ENCODE data around the gene BCOR. TPM values are rescaled to one million over a fixed set of nuclear protein-coding genes. Genes with fewer than 3 reads are reported as not detected.

The BCOR gene
- total RNA-seq, 1 experiment from 2014 or later, result 18.8 TPM

DNA sequence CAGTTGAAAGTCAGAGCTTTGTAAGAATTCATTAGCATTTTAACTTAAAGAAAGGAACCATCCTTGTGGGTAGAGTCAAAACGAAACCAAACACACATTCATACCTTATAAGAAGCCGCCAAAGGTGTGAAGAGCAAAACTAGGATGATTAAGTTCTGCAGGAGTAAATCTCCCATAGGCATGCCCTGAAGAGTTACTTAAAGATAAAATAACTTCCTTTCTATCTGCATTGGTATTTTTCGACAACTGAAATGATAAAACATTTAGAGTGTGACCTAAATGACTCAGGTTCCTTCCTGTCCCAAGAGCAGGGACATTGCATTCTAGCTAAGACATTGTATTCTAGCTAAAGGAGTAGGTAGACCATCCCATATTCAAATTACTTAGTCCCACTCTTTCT, 75.3 kb downstream of the BCOR start:
- DNase-seq (ENCODE audit: low read depth), result no peak

DNA sequence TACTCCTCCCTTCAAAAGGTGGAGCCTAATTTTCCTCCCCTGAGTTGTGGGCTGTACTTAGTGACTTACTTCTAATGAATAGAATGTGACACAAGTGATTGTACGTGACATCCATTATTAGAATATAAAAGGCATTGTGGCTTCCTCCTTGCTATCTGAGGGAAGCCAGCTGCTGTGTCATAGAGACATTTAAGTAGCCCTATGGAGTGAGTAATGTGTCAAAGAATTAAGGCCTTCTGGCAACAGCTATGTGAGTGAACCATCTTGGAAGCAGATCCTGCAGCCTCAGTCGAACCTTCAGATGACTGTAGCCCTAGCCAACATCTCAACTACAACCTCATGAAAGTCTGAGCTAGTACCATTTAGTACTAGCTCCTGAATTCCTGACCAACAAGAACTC, 76.1 kb downstream of the BCOR start:
- DNase-seq (ENCODE audit: low read depth), result peak; percentile 2

DNA sequence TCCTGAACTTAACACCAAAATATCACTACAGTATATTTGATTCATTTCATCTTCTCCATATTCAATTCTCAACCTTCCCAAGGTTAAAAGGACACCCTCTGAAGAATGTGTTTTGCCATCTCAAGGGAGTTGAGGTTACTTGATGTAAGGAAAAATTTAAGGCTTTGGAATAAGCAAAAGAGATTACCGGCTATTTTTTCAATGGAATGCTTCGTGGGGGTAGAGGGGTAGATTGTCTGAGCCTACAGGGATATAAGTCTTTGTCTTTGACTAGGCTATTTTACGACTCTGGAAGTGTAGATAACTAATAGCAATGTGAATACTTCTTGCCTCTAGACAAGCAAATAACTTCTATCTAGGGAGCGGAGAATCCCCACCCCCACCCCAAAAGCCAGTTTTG, 78.2 kb downstream of the BCOR start:
- DNase-seq (ENCODE audit: low read depth), result no peak

DNA sequence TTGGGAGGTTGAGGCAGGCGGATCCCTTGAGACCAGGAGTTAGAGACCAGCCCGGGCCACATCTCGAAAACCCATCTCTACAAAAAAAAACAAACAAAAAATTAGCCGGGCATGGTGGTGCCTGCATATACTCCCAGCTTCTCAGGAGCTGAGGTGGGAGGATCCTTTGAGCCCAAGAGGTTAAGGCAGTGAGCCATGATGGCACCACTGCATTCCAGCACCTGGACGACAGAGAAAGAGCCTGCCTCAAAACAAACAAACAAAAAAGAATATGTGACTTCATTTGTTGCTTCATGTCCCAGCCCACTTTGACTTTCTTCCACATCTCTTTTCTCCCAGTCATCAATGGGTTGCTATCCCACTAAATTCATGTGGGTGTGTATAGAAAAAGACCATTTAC, 79.7 kb downstream of the BCOR start:
- DNase-seq (ENCODE audit: low read depth), result no peak

DNA sequence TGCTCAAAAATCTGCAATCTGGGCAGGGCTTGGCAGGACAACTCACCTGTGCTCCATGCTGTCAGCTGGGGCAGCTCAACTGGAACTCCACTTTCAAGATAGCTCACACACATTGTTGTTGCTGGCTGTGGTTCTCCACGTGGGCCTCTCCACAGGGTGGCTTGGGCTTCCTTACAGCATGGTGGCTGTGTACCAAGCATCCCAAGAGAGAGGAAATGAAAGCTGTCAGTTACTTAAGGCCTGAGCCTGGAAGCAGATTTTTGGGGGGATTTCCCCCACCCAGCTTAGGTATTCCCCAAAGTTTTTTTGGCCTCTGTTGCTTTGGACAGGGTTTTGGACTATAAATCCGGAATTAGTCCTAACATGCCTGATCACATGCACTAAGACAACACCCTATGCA, 81.0 kb downstream of the BCOR start:
- no peak for DNase-seq (ENCODE audit: low read depth)

DNA sequence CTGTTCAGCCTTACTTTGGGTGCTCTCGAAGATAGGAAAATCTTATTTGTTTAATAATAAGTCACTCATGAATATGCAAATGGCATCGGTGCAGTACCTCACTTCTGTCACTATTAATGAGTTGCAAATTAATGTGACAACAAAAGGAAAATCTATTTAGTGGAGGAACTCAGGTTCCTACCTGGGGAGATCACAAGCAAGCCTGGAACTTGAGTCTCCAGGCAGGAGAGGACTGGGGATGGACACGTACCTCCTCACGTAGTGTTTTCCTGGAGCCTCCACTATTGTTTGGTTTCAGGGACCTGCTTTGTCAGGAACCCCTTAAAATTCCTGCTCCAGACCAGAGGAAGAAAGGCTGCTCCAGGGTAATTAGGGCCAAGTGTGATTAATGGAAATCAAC, 82.1 kb downstream of the BCOR start:
- DNase-seq (ENCODE audit: low read depth), result no peak

DNA sequence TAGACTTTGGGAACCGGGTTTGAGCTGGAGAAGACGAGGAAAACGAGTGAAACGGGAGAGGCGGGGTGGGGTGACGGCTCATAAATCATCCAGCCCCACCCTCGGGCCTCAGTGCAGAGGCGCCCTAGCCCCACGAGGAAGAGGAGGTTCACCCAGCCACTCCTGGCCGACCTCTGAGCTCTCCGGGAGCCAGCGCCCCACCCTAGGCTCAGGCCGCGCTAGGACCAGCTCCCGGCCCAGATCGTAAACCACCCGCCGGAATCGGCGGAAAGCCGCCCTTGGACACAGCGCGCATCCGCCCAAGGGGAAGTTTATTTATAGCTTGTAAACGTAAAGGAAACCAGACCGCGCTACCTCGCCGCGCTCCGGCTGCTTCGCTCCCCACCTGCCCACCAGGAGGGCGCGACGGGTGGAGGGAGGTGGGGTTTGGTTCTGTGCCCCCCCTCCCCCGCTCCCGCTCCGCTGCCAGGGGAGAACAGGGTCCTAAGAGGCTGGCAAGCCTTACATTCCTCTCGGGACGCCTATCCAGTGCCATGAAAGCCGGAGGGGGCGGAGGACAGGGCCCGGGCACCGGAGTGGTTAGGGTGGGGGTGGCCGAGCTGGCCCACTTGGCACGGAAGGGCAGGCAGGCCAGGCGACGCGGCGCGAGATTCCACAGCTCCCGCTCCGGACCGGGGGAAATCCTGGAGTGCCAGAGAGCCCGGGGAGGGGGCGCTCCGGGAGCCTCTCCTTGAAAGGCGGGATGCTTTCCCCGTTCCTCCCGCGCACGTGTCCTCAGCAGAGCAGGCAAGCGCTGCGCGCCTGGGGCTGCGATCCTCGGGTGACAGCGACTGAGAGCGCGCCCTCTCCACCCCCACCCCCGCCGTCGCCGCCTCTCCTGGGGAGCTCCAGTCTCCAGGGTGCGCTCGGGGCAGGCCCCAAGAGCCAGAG, 84.2 kb downstream of the BCOR start:
- DNase-seq (ENCODE audit: low read depth), result peak; percentile 65

DNA sequence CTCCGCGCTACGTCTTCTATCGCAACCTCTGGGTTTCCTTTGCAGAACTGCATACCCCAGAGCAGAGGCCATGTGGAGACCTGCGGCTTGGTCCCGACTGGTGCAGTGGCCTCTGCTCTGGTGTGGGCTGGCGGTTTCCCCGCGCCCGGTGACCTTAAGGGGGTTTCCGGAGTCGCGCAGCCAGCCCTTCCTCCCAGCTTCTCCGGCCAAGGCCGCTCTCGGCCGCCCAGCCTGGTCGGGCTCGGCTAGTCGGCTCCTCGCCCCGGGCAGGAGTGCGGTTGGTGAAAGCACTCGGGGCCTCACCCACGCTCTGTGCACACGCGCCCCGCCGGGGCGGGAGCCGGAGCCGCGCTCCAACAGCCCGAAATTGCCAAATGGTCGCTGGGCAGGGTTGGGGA, 84.9 kb downstream of the BCOR start:
- no peak for DNase-seq (ENCODE audit: low read depth)

DNA sequence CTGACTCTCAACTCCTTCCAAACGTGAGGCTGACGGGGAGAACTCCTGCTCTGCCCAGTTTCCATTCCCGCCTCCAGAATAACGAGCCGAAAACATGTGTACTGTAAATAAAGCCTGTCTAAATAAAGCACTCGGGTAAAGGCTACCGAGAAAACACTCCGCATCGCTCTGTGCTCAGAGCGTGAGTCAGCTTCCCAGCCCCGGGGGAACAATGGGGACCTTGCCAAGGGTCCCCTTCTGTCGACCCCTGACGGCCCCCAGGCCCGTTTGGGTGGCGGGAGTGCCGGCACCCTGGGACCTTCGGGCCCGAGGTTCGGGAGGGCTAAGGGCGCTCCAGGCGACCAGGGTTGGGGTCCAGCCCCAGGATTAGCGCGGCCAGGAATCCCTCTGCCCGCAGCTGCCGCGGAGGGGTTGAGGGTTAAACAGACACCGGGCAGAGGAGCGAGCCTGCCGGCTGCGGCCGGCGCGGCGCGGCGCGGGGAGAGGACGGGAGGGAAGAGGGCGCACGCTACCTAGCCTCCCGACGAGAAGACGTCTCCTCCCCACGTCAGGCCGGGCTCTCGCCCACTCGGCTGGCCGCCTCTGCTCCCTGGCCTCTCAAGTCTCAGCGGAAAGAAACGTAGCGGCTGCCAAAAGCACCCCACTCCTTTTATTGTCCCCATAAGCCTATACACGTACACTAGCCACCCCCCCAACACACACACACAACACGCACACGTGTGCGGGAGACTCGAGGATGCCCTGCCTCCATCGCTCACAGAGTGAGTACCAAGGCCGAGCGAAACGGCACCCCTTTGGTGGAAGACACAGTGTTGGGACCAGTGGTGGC, 85.5 kb downstream of the BCOR start:
- peak; percentile 63 for DNase-seq (ENCODE audit: low read depth)

DNA sequence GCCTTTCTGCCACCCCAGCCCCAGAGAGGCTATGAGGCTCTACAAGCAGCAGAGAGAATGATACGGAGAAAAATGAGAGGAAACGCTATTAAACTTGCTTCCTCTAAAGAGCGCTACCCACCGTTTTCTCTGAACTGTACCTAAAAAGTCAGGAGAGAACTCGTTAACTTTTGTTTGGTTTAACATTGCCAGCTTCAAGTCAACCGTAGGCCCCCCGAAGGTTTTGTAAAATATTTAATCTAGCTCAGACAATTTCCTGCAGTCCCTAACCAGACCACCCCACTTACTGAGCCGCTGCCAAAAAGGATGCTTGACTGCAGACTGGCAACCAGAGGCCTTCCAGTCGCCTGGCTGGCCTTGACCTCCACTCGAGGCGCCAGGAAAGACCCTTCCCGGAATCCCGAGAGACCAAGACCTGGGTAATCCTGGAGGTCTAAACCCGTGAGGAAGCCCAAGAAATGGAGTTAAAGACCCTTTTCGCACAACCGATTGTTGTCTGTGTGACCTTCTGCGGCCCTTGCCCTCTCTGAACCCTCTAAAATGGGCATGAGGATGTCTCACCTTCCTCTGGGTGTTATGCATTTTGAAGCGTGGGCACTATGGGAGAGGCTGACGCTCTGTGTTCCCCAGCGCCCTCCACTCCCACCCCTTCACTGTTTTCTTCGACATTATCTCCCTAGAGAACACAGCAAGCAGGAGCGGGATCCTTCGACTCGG, 86.3 kb downstream of the BCOR start:
- no peak for DNase-seq (ENCODE audit: low read depth)

DNA sequence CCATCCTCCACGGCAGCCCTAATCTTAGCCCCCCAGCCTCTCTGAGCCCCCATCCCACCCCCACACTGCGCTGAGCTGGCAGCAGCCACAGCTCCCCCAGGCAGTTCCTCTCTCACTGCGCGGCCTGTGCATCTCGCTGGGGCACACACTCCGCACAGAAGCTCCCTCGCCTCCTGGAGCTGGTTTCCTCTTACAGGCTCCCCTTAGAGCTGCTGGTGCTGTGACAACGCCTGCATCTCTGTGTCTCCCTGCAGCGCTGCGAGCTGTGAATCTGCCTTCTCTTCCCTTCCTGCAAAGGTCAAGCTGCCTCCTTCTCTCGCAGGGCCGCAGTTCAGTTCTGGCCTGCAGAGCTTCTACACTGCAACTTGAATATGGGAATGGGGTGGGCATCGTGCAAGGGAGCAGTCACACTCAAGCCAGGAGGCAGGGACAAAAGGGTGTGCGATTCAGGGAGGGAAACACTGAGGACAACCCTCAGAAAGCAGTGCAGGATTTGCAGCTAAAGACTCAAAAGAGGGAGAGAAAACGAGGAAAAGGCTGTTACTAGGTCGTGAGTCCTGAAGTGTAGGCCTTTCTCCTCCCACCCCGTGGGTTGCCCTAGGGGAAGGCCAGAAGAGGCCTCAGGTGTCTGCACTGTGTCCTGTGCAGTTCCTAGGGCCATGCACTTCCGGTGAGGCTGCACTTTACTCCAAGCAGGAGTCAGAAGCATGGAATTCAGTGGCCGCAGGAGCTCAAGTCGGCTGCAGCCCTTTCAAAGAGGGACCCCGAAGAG, 87.0 kb downstream of the BCOR start:
- no peak for DNase-seq (ENCODE audit: low read depth)

DNA sequence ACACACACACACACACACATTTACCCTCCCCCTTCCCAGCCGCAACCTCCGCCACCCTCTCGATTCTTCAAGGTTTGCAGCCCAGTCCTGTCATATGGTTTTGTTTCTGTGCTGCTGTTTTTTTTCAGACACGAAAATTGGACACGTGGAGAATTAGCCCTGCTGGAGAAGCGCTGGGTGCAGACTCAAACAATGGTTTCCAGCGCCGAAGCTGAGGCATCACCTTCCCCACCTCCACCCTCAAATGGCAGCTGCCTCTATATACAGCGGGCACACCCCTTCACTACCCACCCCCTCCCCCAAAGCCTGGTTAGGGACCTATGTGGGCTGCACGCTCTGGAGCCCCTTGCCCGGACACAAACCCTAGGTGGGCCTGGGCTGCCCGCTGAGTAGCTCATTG, 87.9 kb downstream of the BCOR start:
- no peak for DNase-seq (ENCODE audit: low read depth)

DNA sequence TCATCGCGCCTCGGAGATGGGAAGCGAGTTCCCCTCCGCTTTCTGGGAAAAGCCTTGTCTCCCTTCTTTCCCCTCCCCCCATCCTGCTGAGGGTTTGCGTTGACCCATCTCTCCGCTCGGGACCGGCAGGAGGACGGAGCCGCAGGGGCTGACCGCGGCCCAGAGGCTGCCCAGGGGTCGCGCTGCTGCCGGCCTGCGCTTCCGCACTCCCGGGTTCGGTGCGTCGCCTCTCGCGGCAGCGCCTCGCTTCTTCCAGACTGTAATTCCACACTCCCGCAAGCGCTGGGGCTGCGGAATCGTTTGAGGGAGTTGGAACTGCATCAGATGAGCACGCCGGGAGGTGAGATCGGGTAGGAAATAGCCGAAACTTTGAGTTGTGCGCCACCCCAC, 88.3 kb downstream of the BCOR start:
- no peak for DNase-seq (ENCODE audit: low read depth)

DNA sequence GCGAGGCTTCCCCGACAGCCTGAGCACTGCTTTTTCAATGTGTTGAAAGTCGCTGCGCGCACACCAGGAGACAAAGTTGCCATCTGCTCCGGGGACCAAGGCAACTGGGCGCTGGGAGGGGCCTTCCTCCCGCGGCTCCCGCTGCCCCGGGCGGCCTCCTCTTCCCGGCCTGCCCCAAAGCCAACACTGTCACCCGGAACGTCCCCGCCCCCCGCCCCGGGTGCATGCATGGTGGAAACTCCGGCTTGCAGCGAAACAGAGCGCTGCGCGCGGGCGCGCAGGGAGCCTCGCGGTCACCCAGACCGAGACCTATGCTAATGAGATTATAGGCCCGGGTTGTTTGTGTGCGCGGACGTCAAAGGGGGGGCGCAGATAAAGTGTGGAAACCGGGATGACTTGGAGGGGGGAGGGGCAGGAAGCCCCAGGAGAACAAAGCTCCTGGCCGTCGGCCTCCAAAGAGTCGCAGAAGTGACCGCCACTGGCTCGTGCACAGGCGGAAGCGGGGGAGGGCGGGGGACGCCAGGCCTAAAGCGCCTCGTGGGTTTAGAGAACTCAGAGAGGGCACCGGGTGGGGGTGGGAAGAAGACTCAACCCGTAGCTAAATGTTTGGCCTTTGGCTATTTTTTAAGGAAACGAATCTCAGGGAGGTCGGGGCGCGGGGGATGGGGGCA, 88.8 kb downstream of the BCOR start:
- no peak for DNase-seq (ENCODE audit: low read depth)

DNA sequence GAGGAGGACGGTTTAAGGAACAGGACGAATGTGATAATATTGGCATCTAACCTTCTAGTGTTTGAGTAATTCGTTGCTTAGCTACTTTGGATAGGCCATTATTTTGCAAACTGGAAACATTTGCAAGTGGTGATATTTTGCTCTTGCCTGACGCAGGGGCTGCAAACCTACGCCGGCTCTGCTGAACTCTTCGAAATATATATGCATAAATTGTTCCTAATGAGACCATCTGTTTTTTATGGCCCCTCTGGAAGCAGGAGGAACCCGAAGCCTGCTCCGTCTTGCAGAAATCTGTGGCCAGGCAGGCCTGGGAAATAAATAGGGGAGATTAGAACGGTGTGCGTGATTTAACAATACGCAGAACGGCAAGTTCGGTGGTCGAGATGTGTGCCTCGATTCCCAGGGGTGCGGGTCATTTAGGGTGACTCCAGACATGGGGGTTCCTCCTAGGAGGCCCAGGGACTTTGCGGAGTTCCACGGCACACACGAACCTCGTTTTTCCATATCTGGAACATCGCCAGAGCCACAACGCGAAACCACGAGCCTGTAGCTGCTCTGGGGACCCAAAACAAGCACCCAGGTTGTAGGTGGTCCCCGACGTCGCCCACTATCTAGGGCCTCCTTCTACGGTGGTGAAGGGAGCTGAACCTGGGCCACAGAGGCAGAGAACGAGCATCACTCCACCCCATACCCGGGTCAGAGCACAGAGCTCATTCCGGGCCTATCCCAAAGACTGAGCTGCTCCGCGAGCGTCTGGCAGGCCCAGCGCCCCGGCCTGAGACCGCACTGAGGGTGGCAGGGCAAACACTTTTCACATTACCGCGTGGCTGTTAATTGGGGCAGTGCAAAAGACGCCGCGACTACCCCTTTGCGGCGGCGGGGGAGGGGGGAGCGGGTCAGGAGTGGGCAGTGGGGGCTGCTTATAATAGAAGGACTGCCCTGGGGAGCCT, 89.7 kb downstream of the BCOR start:
- no peak for DNase-seq (ENCODE audit: low read depth)

DNA sequence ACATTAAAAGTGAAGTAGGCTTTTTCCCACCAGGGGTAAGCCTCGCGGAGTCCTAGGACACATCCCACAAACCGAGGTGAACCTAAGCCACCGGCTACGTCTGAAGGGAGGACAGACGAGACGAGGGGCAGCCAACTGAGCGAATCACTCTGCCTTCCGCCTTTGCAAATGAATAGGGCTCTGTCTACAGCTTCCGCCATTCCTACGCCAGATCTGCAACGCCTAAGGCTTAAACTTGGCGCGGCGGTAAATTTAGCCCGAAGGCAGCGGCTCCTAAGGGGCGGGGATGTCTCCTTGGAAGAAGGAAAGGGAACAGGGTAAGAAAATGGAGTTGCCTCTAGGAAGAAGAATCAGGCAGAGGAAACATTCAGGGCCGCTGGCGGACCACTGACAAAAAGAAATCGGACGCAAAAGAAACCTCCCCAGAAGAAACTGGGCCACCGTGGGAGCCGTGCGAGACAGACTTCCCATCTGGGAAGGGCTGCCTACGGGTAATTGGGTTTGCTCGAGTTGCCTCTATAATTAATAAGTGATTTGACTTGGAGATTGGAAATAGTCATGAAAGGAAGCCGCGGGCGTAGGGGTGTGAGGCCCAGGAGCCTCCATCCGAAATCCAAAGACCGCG, 90.5 kb downstream of the BCOR start:
- no peak for DNase-seq (ENCODE audit: low read depth)

DNA sequence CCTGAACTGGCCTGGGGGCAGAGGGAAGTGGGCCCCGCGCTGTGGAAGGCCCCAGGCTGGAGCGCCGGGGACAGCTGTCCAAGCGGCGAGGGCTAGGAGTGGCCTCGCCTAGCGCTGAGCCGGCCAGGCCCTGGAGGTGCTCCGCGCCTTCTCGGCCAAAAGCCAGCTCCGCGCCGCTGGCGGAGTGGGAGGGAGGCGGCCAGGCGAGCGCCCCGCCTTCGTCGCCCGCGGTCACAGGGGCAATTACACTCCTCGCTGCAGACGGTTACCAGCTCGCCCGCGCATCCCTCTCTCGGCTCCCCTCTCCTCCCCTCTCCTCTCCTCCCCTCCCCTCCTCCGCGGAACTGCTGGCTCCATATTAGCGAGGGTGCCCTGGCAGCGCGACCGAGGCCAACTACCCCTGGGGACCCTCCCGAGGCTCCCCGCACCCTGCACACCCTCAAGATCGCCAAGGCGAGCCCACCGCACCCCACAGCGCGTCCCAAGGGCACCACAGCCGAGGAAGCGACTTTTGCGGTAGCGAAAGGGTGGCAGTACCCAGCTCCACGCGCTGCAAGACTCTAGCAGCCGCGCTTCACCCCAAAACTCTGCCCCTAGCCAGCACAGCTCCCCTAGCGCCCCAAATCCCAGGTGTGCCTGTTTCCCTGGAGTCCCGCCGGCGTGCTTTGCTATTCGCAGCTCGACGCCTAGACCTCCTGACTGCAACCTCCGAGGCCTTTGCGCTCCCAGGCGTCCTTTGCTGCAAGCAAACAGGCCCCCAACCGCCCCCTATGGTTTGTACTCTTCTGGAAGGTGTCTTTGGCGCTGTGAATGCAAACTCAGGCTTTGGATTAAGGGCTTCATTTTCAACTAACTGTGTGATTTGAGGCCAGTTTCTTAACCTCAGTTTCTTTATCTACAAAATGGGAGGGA, 91.4 kb downstream of the BCOR start:
- DNase-seq (ENCODE audit: low read depth), result no peak

Measured in LHCN-M2 (cell line).